AG10803 (cell line): ENCODE results near the gene TROAP.
"Not testable (repeated sequence)": the region's sequence is repeated elsewhere in the genome, so short reads cannot be mapped to it uniquely, and the experiment has no call there.

Source experiments
- DNase-seq: peaks from one replicate; pipeline ENCODE4 v3.0.0; 2010; ENCODE audit warnings: low read depth
- H3K4me3 ChIP-seq: 2 replicates; pipeline ENCODE4 v1.5.1; 2011; ENCODE audit warnings: mild to moderate bottlenecking, low read length, control low read depth
- CTCF ChIP-seq: conservative IDR thresholded peaks from 2 replicates; pipeline ENCODE4 v1.5.1; 2011; ENCODE audit warnings: mild to moderate bottlenecking, low read length, control low read depth, inconsistent platforms

The TROAP gene

GRCh38 chr12:49332441-49332861 is 9.4 kb downstream of the TROAP start:
- no peak overlapping the region for H3K4me3 ChIP-seq
- no peak for DNase-seq
- no peak for TF ChIP-seq CTCF

GRCh38 chr12:49332891-49333371 is 9.9 kb downstream of the TROAP start:
- H3K4me3 ChIP-seq: peak overlapping the region; percentile 15; the same call in 1 of the 2 replicates
- DNase-seq: no peak
- TF ChIP-seq CTCF: no peak

GRCh38 chr12:49333778-49334177 is 10.7 kb downstream of the TROAP start:
- not testable (repeated sequence) for H3K4me3 ChIP-seq, DNase-seq

- no peak overlapping the region for H3K4me3 ChIP-seq
- DNase-seq: no peak
- no peak for TF ChIP-seq CTCF
These were observed 11.2 kb downstream of the TROAP start for GRCh38 chr12:49334226-49334625.

GRCh38 chr12:49334681-49335080 is 11.6 kb downstream of the TROAP start:
- no peak overlapping the region for H3K4me3 ChIP-seq
- DNase-seq: no peak
- no peak for TF ChIP-seq CTCF

- DNase-seq: no peak
- no peak for TF ChIP-seq CTCF
- H3K4me3 ChIP-seq: no peak overlapping the region
These were observed 12.3 kb downstream of the TROAP start for GRCh38 chr12:49335118-49335954.

GRCh38 chr12:49335955-49336644 is 13.0 kb downstream of the TROAP start:
- no peak overlapping the region for H3K4me3 ChIP-seq
- TF ChIP-seq CTCF: no peak
- DNase-seq: no peak
